Fibroblast of villous mesenchyme (primary cell): ENCODE measurements around the gene SURF2. TPM values are rescaled to one million over a fixed set of nuclear protein-coding genes. Genes with fewer than 3 reads are reported as not detected.
A peak's percentile ranks its signal among the peaks of the same experiment; 100 is the strongest.

ENCODE experiments used
- DNase-seq: peaks from one replicate; pipeline ENCODE4 v3.0.0-alpha.2; 2010; ENCODE audit warnings: low read depth
- H3K4me3 ChIP-seq: 2 replicates; pipeline ENCODE4 v1.5.1; 2011; ENCODE audit warnings: low read depth, mild to moderate bottlenecking, low read length
- total RNA-seq: library from RNA; depleted of rRNA; stranded (reverse); fragments of >200 nt; gene quantifications from 2 replicates; pipeline ENCODE4 v1.2.3, GENCODE V29; 2012
- TF ChIP-seq, protein P1 (sequence below): IDR thresholded peaks from 2 replicates; pipeline ENCODE4 v1.5.1; 2012; ENCODE audit warnings: low read depth, mild to moderate bottlenecking, low read length; ENCODE audit not compliant: insufficient read depth

Gene SURF2
- total RNA-seq, 1 donor = 12.1 TPM

DNA sequence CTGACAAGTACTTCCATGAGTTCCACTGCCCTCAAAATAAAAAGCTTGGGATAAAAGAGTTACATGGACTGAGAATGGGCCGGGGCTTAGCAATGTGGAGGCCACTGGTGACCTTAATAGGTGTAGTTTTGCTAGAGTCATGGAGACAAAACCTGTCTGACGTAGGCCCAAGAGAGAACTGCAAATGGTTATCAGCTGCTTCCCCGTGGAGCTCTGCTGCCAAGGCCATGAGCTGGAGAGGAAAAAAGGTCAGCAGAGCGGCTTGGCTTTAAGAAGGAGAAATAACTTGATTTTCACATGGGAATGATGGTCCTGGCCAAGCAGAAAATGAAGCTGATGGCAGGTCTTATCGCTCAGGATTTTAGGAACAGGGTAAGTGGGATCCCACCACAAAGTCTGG lies 16.7 kb upstream of the SURF2 start:
- TF ChIP-seq, protein P1, sequence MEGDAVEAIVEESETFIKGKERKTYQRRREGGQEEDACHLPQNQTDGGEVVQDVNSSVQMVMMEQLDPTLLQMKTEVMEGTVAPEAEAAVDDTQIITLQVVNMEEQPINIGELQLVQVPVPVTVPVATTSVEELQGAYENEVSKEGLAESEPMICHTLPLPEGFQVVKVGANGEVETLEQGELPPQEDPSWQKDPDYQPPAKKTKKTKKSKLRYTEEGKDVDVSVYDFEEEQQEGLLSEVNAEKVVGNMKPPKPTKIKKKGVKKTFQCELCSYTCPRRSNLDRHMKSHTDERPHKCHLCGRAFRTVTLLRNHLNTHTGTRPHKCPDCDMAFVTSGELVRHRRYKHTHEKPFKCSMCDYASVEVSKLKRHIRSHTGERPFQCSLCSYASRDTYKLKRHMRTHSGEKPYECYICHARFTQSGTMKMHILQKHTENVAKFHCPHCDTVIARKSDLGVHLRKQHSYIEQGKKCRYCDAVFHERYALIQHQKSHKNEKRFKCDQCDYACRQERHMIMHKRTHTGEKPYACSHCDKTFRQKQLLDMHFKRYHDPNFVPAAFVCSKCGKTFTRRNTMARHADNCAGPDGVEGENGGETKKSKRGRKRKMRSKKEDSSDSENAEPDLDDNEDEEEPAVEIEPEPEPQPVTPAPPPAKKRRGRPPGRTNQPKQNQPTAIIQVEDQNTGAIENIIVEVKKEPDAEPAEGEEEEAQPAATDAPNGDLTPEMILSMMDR = no peak
- no peak for DNase-seq
- H3K4me3 ChIP-seq = no peak overlapping the region

DNA sequence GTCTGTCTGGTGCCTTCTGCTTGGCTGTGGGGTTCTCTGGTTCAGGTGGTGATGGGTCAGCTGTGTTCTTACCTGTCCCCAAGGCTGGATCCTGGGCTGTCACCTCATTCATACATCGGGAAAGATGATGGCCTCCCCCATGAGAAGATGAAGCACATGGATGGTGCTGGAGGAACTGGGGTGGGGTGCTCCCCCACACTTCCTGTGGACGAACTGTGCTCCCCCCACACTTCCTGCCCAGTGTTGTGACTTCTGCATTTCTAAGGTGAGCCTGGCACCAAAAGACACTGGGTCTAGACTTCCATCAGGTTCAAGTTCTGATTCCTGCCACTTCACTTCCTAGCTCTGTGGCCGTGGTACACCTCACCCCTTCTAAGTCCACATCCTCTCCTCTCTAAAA lies 16.1 kb upstream of the SURF2 start:
- no peak for DNase-seq
- TF ChIP-seq, protein P1 = no peak
- H3K4me3 ChIP-seq = no peak overlapping the region

DNA sequence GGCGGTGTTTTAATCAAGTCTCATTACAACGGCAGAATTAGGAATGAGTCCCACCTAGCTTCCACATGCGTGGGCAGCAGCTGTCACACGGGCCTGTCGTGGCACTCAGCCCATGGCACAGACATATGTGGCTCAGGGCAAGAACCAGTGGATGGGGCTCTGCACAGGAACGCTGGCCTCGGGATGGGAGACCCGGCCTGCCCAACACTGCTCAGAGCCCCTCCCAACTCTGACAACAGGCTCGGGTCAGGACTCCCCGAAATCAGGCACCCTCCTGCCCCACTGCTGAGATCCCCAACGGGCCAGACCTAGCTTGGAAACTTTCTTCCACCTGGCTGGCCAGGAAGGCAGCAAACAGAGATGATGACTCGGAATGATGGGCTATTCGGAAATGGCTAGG lies 15.4 kb upstream of the SURF2 start:
- H3K4me3 ChIP-seq = no peak overlapping the region
- TF ChIP-seq, protein P1 = no peak
- no peak for DNase-seq

DNA sequence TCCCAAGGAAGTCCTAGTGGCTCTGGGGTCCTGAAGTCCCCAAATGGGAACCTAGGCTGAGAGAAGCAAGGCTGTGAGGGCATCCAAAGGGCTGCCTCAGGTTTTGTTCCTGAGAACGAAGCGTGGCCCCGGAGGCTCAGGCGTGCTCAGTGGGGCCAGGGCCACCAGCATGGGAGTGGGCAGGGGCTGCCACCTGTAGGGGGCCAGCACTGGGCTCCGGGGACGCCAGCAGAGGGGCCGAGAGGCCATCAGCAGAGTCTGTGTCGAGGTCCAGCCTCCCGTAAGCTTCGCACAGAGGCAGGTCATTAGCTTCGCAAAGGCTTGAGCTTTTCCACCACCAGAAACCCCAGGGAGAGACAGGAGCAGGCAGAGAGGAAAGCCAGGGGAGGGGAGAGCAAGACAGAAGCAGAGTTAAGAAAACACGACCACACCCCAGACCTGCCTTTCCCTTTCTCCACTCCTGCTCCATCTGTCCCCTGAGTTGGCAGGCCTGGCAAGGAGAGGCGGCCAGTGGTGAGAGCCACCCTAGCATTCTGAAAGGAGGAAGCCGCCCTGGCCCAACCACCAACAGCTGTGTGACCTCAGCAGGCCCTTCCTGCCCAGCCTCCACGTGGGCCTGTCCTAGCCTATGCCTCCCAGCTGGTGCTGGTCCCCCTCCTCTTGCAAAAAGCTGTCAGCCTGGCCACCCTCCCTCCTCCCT lies 14.8 kb upstream of the SURF2 start:
- H3K4me3 ChIP-seq = no peak overlapping the region
- TF ChIP-seq, protein P1 = no peak
- DNase-seq = no peak

DNA sequence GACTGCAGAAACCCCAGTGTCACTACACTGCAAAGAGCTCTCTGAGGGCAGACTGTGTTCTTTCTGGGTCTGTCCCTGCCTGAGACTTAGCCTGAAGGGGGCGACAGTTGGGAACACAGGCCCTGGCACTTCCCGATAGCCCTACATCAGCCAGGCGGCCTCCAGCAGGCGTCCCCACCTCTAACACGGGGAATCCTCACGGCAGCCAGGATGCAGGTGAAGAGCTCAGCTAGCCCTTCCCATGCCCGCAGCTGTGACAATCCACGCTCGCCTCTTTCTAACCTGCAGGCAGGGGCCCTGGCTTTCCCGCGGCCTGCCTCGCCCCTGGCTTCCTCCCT lies 14.3 kb upstream of the SURF2 start:
- DNase-seq = no peak
- TF ChIP-seq, protein P1 = peak; percentile 30
- no peak overlapping the region for H3K4me3 ChIP-seq

DNA sequence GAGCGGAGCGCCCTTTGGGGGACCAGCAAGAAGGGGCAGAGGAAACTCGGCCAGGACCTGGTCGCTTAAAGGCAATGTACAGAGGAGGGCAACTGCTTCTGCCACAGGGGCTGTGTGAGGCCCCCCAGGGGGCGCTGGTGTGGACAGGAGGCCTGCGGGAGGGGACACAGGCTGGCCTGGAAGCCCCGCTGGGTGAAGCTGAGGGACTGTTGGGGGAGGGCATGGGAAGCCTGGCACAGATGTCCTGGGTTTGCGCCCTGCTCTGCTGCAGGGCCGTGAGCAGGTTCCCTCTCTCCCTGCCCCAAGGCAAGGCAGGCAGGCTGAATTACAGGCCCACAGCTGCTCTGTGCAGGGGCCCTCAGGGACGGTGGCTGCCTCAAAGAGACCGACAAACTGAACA lies 13.8 kb upstream of the SURF2 start:
- H3K4me3 ChIP-seq = no peak overlapping the region
- no peak for DNase-seq
- TF ChIP-seq, protein P1 = no peak

DNA sequence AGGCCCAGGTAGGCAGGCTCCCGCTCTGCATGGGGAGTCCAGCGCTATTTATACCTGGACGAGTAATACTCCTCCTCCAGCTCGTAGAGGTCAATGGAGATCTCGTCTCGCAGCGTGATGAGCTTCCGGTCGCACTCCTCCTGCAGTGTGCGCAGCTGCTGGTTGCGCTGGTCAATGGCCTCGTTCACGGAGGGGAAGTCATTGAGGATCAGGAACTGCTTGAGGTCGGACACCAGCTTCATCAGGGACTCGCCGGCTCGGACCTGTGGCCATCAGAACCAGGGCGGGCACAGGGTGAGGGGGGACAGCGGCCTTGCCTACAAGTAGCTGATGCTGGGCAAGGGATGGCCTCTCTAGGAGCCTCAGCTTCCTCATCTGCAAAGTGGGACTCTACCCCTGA lies 12.3 kb upstream of the SURF2 start:
- TF ChIP-seq, protein P1 = no peak
- DNase-seq = no peak
- no peak overlapping the region for H3K4me3 ChIP-seq
